GM19023 (cell line): Measurements from ENCODE around the gene SMIM30.
"Not testable (repeated sequence)": the region's sequence is repeated elsewhere in the genome, so short reads cannot be mapped to it uniquely, and the experiment has no call there.

Experiments used
- ATAC-seq: cut with Tn5 transposase; IDR thresholded peaks from one replicate; pipeline ENCODE4 v1.9.1; 2021; ENCODE audit warnings: mild to moderate bottlenecking, moderate library complexity; ENCODE audit not compliant: unreplicated experiment

Gene SMIM30

GRCh38 chr7:113118074-113118959 is at the start of gene SMIM30:
TSS of gene SMIM30 (minus strand) at chr7:113118554. CDS start at chr7:113117578, 976 bp downstream.
- peak; percentile 99 for ATAC-seq

- ATAC-seq: not testable (repeated sequence)
Observed at GRCh38 chr7:113166176-113166575, 47.8 kb upstream of the SMIM30 start.

GRCh38 chr7:113161050-113161449 is 42.7 kb upstream of the SMIM30 start:
- ATAC-seq: no peak

DNA sequence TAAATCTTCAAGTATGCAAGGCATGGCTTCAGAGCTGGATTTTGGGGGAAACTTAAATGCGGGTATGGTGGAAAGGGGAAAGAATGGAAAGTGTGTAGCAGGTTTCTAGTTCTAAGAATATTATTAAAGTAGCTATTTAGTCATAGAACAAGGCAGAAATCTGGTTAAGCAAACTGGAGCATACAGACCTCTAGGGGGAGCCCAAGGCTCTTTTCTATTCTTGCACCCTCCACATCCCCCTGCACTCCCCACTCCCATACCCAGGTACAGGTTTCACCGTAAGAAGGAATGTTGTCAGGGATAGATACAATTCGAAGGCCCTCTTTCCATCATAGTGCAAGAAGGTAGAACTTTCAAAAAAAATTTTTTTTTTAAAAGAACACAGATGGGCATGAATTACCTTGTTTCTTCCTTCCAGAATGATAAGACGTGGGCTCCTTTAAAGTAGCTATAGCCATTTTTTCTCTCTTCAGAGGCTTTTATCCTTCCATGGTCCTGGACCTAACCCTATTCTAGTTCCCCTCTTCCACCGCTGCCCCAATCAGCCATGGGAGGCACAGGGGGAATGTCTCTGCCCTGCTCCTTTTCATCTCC is 41.5 kb upstream of the SMIM30 start:
- peak; percentile 70 for ATAC-seq

GRCh38 chr7:113158756-113159155 is 40.4 kb upstream of the SMIM30 start:
- ATAC-seq: no peak

DNA sequence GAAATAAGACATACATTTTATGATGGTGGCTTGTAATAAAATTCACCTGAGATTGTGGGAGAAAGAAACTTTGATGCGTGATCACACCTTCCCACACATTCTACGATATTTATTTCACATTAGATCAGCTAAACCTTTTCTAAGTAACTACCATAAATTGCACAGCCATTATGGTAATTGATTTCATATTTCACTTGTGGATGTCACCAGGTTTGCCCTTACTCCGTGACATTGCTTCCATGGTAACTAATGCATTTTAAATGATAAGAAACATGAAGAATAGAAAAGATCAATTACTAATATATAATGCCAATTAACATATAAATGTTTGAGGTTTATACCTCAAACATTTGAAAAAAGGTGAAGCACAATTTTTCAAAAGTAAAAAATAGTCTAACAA is 35.8 kb upstream of the SMIM30 start:
- ATAC-seq: no peak

GRCh38 chr7:113144817-113145216 is 26.5 kb upstream of the SMIM30 start:
- ATAC-seq: no peak

- no peak for ATAC-seq
Observed at GRCh38 chr7:113143486-113144257, 25.3 kb upstream of the SMIM30 start.

DNA sequence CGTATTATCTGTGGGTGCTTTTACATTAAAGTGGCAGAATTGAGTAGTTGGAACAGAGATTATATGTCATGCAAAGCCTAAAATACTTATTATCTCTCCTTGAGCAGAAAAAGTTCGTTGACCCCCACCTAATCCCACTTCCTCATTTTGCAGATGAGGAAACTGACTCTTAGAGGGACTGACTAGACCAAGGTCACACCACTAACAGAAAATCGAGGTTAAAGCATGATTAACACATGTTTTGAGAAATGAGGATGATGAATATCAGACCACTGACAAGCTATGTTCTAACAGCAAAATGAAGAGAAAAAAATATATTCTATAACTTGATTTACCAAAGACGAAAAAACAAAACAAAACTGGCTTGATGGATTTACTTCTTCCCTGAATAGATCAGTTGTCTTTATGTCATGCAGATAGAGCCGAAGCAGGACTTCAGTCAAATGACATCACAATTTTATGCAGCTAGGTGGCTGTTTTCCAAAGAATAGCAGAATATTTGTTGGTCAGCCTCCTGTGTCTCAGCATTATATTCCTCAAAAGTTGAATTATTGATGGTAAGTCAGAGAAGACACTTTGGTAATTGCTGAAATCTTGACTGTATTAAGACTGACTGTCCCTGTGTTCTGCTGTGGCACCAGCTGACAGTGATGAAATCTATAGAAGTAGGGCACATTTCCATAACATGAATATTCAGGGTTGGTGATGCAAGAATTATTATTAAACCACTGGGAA is 24.2 kb upstream of the SMIM30 start:
- peak; percentile 58 for ATAC-seq

DNA sequence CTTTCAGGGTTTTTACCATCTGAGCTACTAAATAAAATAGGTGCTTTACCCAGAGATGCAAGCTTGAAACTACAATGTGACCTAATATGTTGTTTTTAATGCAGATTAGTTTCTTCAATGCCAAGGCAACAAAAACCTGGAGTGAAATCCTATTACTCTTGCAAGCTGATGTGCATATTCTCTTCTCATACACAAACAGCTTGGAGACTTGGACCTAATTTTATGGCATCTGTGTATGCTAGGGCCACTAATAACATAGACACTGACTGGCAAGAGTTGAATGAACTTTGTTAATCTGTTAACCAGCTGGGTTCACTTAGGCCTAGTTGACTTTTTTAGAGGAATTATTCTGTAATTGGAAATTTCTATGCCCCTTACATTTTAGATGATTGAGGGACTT is 23.4 kb upstream of the SMIM30 start:
- no peak for ATAC-seq

GRCh38 chr7:113140956-113141355 is 22.6 kb upstream of the SMIM30 start:
- no peak for ATAC-seq

DNA sequence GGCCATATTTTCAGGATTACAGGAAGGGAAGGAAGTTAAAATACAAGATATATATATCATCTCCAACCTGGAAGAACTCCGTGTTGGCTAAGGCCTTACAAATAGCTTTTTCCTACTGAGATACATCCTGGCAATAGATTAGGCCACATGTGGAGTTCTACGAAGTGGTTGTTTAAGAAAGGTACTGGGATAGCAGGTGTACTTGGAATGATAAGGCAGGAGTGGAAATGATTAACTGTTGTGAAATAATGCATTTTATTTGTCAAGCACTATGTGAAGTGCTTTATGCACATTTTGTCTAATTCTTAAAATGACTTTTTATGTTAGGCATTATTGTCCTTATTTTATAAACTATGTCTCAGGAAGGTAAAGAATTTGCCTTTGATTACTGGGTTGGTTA is 18.9 kb upstream of the SMIM30 start:
- ATAC-seq: no peak

DNA sequence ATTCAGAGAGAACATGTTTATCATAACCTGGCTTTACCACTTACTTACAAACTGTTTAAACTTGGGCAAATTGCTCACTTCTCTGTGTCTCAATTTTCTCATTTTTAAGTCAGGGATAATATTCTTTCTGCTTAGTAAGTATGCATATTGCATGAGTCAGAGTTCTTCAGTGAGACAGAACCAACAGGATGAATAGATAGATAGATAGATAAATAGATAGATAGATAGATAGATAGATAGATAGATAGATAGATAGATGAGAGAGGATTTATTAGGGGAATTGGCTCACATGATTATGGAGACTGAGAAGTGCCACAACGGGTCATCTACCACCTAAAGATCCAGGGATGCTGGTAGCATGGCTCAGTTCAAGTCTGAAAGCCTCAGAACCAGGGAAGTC is 15.7 kb upstream of the SMIM30 start:
- ATAC-seq: no peak

DNA sequence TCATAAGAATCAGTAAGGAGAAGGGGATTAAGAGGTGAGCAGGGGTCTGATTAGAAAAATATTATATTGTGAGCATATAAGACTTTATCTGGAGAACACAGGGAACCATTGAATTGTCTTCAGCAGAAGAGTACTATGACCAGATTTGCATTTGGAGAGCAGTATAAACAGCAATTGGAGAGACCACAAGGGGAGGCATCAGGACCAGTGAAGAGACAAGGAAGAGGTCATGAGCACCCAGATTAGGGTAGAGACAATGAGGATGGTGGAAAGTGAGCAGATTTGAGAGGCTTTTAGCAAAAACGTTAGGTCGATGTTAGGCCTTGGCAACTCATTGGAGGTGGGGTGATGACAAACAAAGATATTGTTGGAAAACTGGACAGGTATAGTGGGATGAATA is 13.0 kb upstream of the SMIM30 start:
- ATAC-seq: no peak

DNA sequence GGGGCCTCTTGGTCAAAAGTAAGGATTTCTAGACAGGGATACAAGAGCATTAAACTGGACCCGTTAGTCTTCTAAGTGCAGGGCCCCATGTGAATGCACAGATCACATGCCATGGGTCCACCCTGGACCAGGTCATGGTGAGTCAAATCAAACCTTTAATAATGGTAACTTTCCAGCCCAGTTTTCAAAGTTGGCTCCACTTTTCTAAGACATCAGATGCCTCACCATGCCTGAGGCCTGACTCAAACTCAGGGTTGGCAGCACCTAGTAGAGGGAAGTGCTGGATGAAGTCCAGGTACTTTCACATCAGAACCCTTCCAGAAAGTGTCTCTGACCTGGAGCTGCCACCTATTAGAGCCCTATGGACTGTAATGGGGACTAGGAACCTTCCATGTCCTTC is 9.7 kb upstream of the SMIM30 start:
- no peak for ATAC-seq

GRCh38 chr7:113125728-113126127 is 7.4 kb upstream of the SMIM30 start:
- ATAC-seq: no peak

DNA sequence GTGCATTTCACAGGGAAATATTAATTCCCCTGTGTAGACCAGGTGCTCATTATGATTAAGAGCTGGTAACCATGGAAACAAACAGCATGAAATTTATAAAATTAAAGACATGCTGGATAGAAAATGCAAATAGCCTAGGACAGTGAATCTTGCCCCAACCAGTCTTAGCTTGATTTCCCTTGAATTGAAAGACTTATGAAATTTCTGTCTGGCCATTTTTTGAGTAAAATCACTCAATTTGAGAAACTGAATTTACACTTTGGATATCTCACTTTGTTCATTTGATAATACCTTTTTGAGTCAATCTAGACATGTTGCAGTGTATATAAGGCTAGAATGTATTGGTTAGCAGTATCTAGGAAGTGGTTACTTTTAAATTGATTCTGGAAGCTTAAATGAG is 4.4 kb upstream of the SMIM30 start:
- no peak for ATAC-seq

- no peak for ATAC-seq
Observed at GRCh38 chr7:113120647-113121046, 2.3 kb upstream of the SMIM30 start.

DNA sequence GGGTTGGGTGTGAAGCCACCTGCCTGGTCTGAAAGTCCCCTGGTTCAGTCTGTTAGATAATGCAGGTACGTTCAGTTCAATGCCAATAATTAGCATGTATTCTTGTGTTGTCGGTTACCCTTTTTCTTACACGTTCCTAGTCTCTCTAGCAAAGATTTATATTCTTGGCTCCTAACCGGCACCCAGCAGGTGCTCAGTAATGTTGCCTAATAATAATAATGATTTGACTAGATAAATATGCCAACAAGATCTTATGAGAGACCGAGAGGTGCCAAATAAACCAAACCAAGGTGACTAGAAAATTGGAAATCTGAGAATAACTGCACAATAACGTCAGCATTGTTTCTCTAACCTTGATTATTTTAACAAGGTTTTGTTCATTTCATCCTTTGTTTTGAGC is 1.1 kb upstream of the SMIM30 start:
- ATAC-seq: no peak

DNA sequence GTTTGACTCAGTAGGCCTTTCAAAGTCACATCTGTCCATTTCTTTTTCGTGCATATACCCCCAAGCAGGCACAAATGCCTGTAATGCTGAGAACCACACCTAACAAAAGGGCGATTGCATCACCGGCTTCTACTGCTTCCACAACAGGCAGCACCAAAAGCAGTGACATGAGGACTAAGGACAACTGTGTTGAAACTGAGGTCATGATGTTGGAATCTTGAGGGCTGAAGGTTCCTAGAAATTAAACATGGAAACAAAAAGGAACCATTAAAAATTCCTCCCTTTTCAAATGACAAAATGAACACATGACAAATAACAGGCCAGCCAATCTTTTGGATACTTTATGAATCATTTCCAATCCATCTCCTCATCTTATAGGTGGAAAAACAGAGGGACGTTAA is 980 bp downstream of the SMIM30 start:
- not testable (repeated sequence) for ATAC-seq

DNA sequence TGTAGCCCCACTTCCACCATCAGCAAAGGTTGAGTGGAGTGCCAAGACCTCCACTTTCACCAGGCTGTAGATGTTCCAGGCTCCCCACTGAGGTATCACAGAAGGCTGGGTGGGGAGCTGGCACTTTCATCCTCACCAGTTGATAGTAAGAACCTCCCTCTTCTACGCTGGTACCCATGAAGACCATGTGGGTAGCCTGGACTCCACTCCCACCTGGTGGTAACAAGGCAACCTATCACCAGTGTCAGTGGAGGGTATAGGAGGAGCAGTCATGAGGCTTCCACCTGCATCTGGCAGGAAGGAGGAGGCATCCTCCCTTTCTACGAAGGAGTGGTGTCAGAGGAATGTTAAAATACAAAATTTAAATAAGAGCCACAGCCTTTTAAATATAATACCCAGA is 4.4 kb downstream of the SMIM30 start:
- ATAC-seq: peak; percentile 38
